ENCODE measurements around the gene C2CD2.

C2CD2 gene

DNA sequence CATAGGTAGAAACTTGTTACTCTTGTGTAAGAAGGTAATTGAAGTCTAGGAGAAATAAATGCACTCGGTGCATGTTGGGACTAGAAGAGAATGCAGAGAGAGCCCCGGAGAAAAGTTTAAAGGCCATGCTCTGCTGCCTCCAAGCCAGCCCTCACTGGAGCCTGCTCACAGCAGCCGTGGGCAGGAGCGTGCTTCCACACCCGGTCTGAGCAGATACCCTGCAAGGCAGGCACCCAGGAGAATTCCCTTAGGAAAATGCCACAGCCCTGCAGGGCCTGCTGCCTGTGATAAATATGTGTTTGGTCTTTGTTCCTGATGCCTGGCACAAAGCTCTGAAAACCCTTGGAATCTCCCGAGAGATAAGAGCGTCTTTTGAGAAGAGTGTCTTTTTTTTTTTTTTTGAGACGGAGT lies 22.8 kb downstream of the C2CD2 start:
- H3K27ac ChIP-seq (ENCODE audit: low read depth, low read length): no peak overlapping the region
- WGBS (ENCODE audit: extremely low coverage, insufficient coverage, insufficient read length): no CpG with 5 or more reads among the region's 8 CpGs
- no peak overlapping the region for H2BK12ac ChIP-seq (ENCODE audit: low read length)
- peak; percentile 50 to 70 for DNase-seq
- no peaks in the 10 kb centered on the region for H3K36me3 ChIP-seq (ENCODE audit: control insufficient read depth in 1 of 2, insufficient read depth in 2 of 2, low read length in 2 of 2)
- H2AFZ ChIP-seq (ENCODE audit: insufficient read depth, low read length, poor library complexity): no peak overlapping the region
- H3K79me2 ChIP-seq (ENCODE audit: control insufficient read depth, insufficient read depth, low read length, poor library complexity): no peaks in the 10 kb centered on the region
- H2BK120ac ChIP-seq (ENCODE audit: insufficient read depth, low read length, poor library complexity): no peak overlapping the region
- H3K9ac ChIP-seq (ENCODE audit: low read length): no peak overlapping the region
- H3K27me3 ChIP-seq (ENCODE audit: insufficient read depth, low read length): no peaks in the 10 kb centered on the region
- no peaks in the 10 kb centered on the region for H3K79me1 ChIP-seq (ENCODE audit: low read length)
- peaks cover 9 to 16% of the 10 kb centered on the region in 2 experiments for H3K4me1 ChIP-seq (ENCODE audit: control insufficient read depth in 1 of 2, insufficient read depth in 2 of 2, low read length in 2 of 2)
- H3K9me3 ChIP-seq (ENCODE audit: insufficient read depth, low read depth, low read length): no peaks in the 10 kb centered on the region
- no peak overlapping the region for H2BK5ac ChIP-seq (ENCODE audit: low read depth, low read length, poor library complexity)
- H4K91ac ChIP-seq (ENCODE audit: low read depth, low read length): no peak overlapping the region
- H3K23ac ChIP-seq (ENCODE audit: low read length): no peak overlapping the region
- H3K14ac ChIP-seq (ENCODE audit: low read length): no peak overlapping the region
- no peak overlapping the region for H3K4me3 ChIP-seq (ENCODE audit: low read depth, low read length)
- no peak overlapping the region for H3K4me2 ChIP-seq (ENCODE audit: low read length)
- H4K8ac ChIP-seq (ENCODE audit: low read depth, low read length): no peak overlapping the region
- H2AK5ac ChIP-seq (ENCODE audit: low read length): no peak overlapping the region
- H4K12ac ChIP-seq (ENCODE audit: low read depth, low read length): no peak overlapping the region
- H3K18ac ChIP-seq (ENCODE audit: low read length): no peak overlapping the region
- H3K4ac ChIP-seq (ENCODE audit: low read depth, low read length): no peak overlapping the region

- Histone ChIP-seq H4K8ac (ENCODE audit: low read depth, low read length) (no peak overlapping the region), H3K9ac (ENCODE audit: low read length) (no peak overlapping the region), H3K9me3 (ENCODE audit: insufficient read depth, low read depth, low read length) (no peaks in the 10 kb centered on the region), H2BK12ac (ENCODE audit: low read length) (no peak overlapping the region), H3K4me1 (ENCODE audit: control insufficient read depth in 1 of 2, insufficient read depth in 2 of 2, low read length in 2 of 2) (peaks cover 9 to 16% of the 10 kb centered on the region in 2 experiments), H3K4ac (ENCODE audit: low read depth, low read length) (no peak overlapping the region), H3K36me3 (ENCODE audit: control insufficient read depth in 1 of 2, insufficient read depth in 2 of 2, low read length in 2 of 2) (no peaks in the 10 kb centered on the region), H2BK5ac (ENCODE audit: low read depth, low read length, poor library complexity) (no peak overlapping the region), H3K4me3 (ENCODE audit: low read depth, low read length) (peak overlapping the region; percentile 16), H3K23ac (ENCODE audit: low read length) (no peak overlapping the region), H2AK5ac (ENCODE audit: low read length) (no peak overlapping the region), H3K79me2 (ENCODE audit: control insufficient read depth, insufficient read depth, low read length, poor library complexity) (no peaks in the 10 kb centered on the region), H3K4me2 (ENCODE audit: low read length) (no peak overlapping the region), H3K79me1 (ENCODE audit: low read length) (no peaks in the 10 kb centered on the region), H3K14ac (ENCODE audit: low read length) (no peak overlapping the region), H3K27ac (ENCODE audit: low read depth, low read length) (no peak overlapping the region), H3K18ac (ENCODE audit: low read length) (no peak overlapping the region), H2AFZ (ENCODE audit: insufficient read depth, low read length, poor library complexity) (no peak overlapping the region), H2BK120ac (ENCODE audit: insufficient read depth, low read length, poor library complexity) (no peak overlapping the region), H4K91ac (ENCODE audit: low read depth, low read length) (no peak overlapping the region), H4K12ac (ENCODE audit: low read depth, low read length) (no peak overlapping the region), H3K27me3 (ENCODE audit: insufficient read depth, low read length) (no peaks in the 10 kb centered on the region)
- no peak for DNase-seq
- no CpG with 5 or more reads among the region's 5 CpGs for WGBS (ENCODE audit: extremely low coverage, insufficient coverage, insufficient read length)
These were observed 24.6 kb downstream of the C2CD2 start for GRCh38 chr21:41929248-41929647.

DNA sequence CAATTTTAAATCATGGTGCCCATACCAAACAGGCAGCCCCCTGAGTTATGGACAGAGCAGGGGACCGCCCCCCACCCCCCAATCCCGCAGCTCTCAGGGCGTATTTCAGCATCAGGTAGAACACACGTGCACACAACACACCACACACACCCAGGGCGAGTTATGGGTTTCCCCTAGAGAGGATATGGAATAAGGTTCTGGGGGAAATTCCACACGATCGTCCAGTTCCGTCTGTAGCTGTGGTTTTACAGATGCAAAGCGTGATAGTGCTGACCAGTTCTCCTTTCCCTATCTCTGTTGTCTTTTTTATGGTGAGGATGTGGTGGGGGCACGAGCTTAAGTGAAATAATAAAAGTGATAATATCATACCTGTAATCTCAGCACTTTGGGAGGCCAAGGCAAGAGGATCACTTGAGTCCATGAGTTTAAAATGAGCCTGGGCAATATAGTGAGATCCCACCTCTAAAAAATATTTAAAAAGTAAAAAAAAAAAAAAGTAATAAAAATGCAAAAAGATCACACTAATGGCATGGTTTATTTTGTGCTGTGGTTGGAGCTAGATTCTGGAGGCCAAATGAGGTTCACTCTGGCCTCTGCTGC lies 25.1 kb downstream of the C2CD2 start:
- Histone ChIP-seq H2AFZ (ENCODE audit: insufficient read depth, low read length, poor library complexity) (no peak overlapping the region), H3K4ac (ENCODE audit: low read depth, low read length) (no peak overlapping the region), H3K27ac (ENCODE audit: low read depth, low read length) (no peak overlapping the region), H3K14ac (ENCODE audit: low read length) (no peak overlapping the region), H3K23ac (ENCODE audit: low read length) (no peak overlapping the region), H3K79me2 (ENCODE audit: control insufficient read depth, insufficient read depth, low read length, poor library complexity) (no peaks in the 10 kb centered on the region), H3K4me3 (ENCODE audit: low read depth, low read length) (no peak overlapping the region), H3K18ac (ENCODE audit: low read length) (no peak overlapping the region), H4K12ac (ENCODE audit: low read depth, low read length) (no peak overlapping the region), H3K36me3 (ENCODE audit: control insufficient read depth in 1 of 2, insufficient read depth in 2 of 2, low read length in 2 of 2) (no peaks in the 10 kb centered on the region), H3K27me3 (ENCODE audit: insufficient read depth, low read length) (no peaks in the 10 kb centered on the region), H2BK12ac (ENCODE audit: low read length) (no peak overlapping the region), H3K4me1 (ENCODE audit: control insufficient read depth in 1 of 2, insufficient read depth in 2 of 2, low read length in 2 of 2) (peaks cover 9 to 16% of the 10 kb centered on the region in 2 experiments), H3K9ac (ENCODE audit: low read length) (no peak overlapping the region), H4K8ac (ENCODE audit: low read depth, low read length) (no peak overlapping the region), H3K79me1 (ENCODE audit: low read length) (no peaks in the 10 kb centered on the region), H2BK5ac (ENCODE audit: low read depth, low read length, poor library complexity) (no peak overlapping the region), H3K9me3 (ENCODE audit: insufficient read depth, low read depth, low read length) (no peaks in the 10 kb centered on the region), H2AK5ac (ENCODE audit: low read length) (no peak overlapping the region), H2BK120ac (ENCODE audit: insufficient read depth, low read length, poor library complexity) (no peak overlapping the region), H3K4me2 (ENCODE audit: low read length) (no peak overlapping the region), H4K91ac (ENCODE audit: low read depth, low read length) (no peak overlapping the region)
- no CpG with 5 or more reads among the region's 10 CpGs for WGBS (ENCODE audit: extremely low coverage, insufficient coverage, insufficient read length)
- peak in 1 of 2 donors; percentile 30 for DNase-seq

DNA sequence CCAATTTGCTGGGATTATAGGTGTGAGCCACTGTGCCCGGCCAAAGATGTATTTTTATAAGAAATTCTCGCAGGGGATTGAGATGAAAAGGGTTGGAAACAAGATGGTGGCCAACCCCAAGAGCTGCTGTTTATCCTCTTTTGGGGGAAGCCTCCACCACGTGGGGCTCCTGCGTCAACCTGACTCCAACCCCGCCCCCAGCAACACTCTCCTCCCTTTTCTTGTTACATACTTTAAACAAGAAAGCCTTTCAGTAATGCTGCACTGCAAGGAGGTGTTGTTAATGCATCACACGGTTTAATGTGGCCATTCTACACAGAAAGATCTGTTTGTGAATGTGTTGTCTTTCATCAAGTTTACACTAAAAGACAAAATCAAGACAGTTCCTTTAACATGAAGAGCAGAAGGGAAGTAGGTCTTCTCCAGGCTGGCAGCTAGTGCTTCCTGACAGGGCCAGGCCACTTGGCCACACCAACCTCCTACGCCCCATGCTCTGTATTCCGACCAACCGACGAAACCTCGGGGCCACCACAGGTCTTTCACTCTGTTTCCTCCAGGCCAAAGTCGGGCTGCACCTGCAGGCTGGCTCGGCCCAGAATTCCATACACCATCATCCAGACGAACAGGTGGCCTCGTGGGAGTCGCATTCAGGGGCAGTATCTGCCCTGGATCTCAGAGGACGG lies 25.9 kb downstream of the C2CD2 start:
- Histone ChIP-seq H3K18ac (ENCODE audit: low read length) (no peak overlapping the region), H3K79me1 (ENCODE audit: low read length) (no peaks in the 10 kb centered on the region), H4K91ac (ENCODE audit: low read depth, low read length) (no peak overlapping the region), H3K27ac (ENCODE audit: low read depth, low read length) (no peak overlapping the region), H3K4me1 (ENCODE audit: control insufficient read depth in 1 of 2, insufficient read depth in 2 of 2, low read length in 2 of 2) (peaks cover 9 to 13% of the 10 kb centered on the region in 2 experiments), H3K4me3 (ENCODE audit: low read depth, low read length) (no peak overlapping the region), H3K14ac (ENCODE audit: low read length) (no peak overlapping the region), H2BK12ac (ENCODE audit: low read length) (no peak overlapping the region), H3K4me2 (ENCODE audit: low read length) (no peak overlapping the region), H2BK5ac (ENCODE audit: low read depth, low read length, poor library complexity) (no peak overlapping the region), H3K79me2 (ENCODE audit: control insufficient read depth, insufficient read depth, low read length, poor library complexity) (no peaks in the 10 kb centered on the region), H3K9ac (ENCODE audit: low read length) (no peak overlapping the region), H4K8ac (ENCODE audit: low read depth, low read length) (no peak overlapping the region), H3K27me3 (ENCODE audit: insufficient read depth, low read length) (no peaks in the 10 kb centered on the region), H3K4ac (ENCODE audit: low read depth, low read length) (no peak overlapping the region), H2AFZ (ENCODE audit: insufficient read depth, low read length, poor library complexity) (no peak overlapping the region), H3K23ac (ENCODE audit: low read length) (no peak overlapping the region), H2BK120ac (ENCODE audit: insufficient read depth, low read length, poor library complexity) (no peak overlapping the region), H2AK5ac (ENCODE audit: low read length) (no peak overlapping the region), H3K36me3 (ENCODE audit: control insufficient read depth in 1 of 2, insufficient read depth in 2 of 2, low read length in 2 of 2) (no peaks in the 10 kb centered on the region), H3K9me3 (ENCODE audit: insufficient read depth, low read depth, low read length) (no peaks in the 10 kb centered on the region), H4K12ac (ENCODE audit: low read depth, low read length) (no peak overlapping the region)
- peak in 1 of 2 donors; percentile 8 for DNase-seq
- no CpG with 5 or more reads among the region's 17 CpGs for WGBS (ENCODE audit: extremely low coverage, insufficient coverage, insufficient read length)
